IPS-18a (cell line): ENCODE measurements around the gene PDE6B.
"Not testable (repeated sequence)": the region's sequence is repeated elsewhere in the genome, so short reads cannot be mapped to it uniquely, and the experiment has no call there.

ENCODE experiments used
- H3K27ac ChIP-seq: one replicate; pipeline ENCODE4 v1.5.1; 2013; ENCODE audit warnings: low read length
- H3K27me3 ChIP-seq: one replicate; pipeline ENCODE4 v1.6.1; 2013; ENCODE audit warnings: mild to moderate bottlenecking, low read length; ENCODE audit not compliant: control insufficient read depth, insufficient read depth
- H3K36me3 ChIP-seq: one replicate; pipeline ENCODE4 v1.6.1; 2013; ENCODE audit warnings: low read depth, low read length; ENCODE audit not compliant: control insufficient read depth
- H3K4me1 ChIP-seq: one replicate; pipeline ENCODE4 v1.6.1; 2013; ENCODE audit warnings: low read depth, low read length; ENCODE audit not compliant: control insufficient read depth
- H3K4me3 ChIP-seq: one replicate; pipeline ENCODE4 v1.5.1; 2013; ENCODE audit warnings: low read length
- H3K9ac ChIP-seq: one replicate; pipeline ENCODE4 v1.6.1; 2013; ENCODE audit warnings: mild to moderate bottlenecking, low read length, moderate library complexity
- H3K9me3 ChIP-seq: one replicate; pipeline ENCODE4 v1.6.1; 2013; ENCODE audit warnings: low read depth, low read length; ENCODE audit not compliant: control insufficient read depth

Gene PDE6B

GRCh38 chr4:665751-666435 is 40.5 kb downstream of the PDE6B start:
- H3K36me3 ChIP-seq: no peaks in the 10 kb centered on the region
- no peak overlapping the region for H3K27ac ChIP-seq
- H3K9me3 ChIP-seq: no peaks in the 10 kb centered on the region
- H3K27me3 ChIP-seq: no peaks in the 10 kb centered on the region
- H3K4me1 ChIP-seq: no peaks in the 10 kb centered on the region
- no peak overlapping the region for H3K9ac ChIP-seq
- no peak overlapping the region for H3K4me3 ChIP-seq

- Histone ChIP-seq H3K27ac (no peak overlapping the region), H3K9me3 (no peaks in the 10 kb centered on the region), H3K4me3 (no peak overlapping the region), H3K36me3 (peaks cover 2% of the 10 kb centered on the region), H3K27me3 (no peaks in the 10 kb centered on the region), H3K9ac (no peak overlapping the region), H3K4me1 (no peaks in the 10 kb centered on the region)
Measured at GRCh38 chr4:666436-666810, 41.0 kb downstream of the PDE6B start.

GRCh38 chr4:666822-667544 is 41.6 kb downstream of the PDE6B start:
- Histone ChIP-seq H3K9ac (no peak overlapping the region), H3K9me3 (no peaks in the 10 kb centered on the region), H3K27ac (no peak overlapping the region), H3K4me3 (no peak overlapping the region), H3K36me3 (peaks cover 7% of the 10 kb centered on the region), H3K27me3 (no peaks in the 10 kb centered on the region), H3K4me1 (no peaks in the 10 kb centered on the region)

GRCh38 chr4:667545-667925 is 42.2 kb downstream of the PDE6B start:
- Histone ChIP-seq H3K9ac (no peak overlapping the region), H3K9me3 (no peaks in the 10 kb centered on the region)

GRCh38 chr4:668219-668618 is 42.8 kb downstream of the PDE6B start:
- not testable (repeated sequence) for H3K4me3 ChIP-seq, H3K4me1 ChIP-seq, H3K27me3 ChIP-seq, H3K27ac ChIP-seq, H3K9ac ChIP-seq, H3K9me3 ChIP-seq
- peaks cover 14% of the 10 kb centered on the region for H3K36me3 ChIP-seq

More at GRCh38 chr4:667545-667925, 42.2 kb downstream of the PDE6B start:
- no peak overlapping the region for H3K27ac ChIP-seq
- no peak overlapping the region for H3K4me3 ChIP-seq
- H3K27me3 ChIP-seq: no peaks in the 10 kb centered on the region
- H3K36me3 ChIP-seq: peaks cover 13% of the 10 kb centered on the region
- no peaks in the 10 kb centered on the region for H3K4me1 ChIP-seq

GRCh38 chr4:669806-670559 is 44.6 kb downstream of the PDE6B start:
- H3K27ac ChIP-seq, H3K9ac ChIP-seq, H3K9me3 ChIP-seq, H3K4me1 ChIP-seq, H3K27me3 ChIP-seq, H3K4me3 ChIP-seq: not testable (repeated sequence)
- peaks cover 14% of the 10 kb centered on the region for H3K36me3 ChIP-seq

- Histone ChIP-seq H3K4me1 (no peaks in the 10 kb centered on the region), H3K4me3 (no peak overlapping the region), H3K9ac (no peak overlapping the region), H3K27me3 (no peaks in the 10 kb centered on the region), H3K9me3 (no peaks in the 10 kb centered on the region), H3K27ac (no peak overlapping the region), H3K36me3 (peaks cover 14% of the 10 kb centered on the region)
Measured at GRCh38 chr4:671769-672168, 46.4 kb downstream of the PDE6B start.

GRCh38 chr4:673349-674091 is 48.1 kb downstream of the PDE6B start:
- Histone ChIP-seq H3K27me3 (no peaks in the 10 kb centered on the region), H3K9ac (peak overlapping the region; percentile 84), H3K4me3 (peak overlapping the region; percentile 78), H3K4me1 (no peaks in the 10 kb centered on the region), H3K36me3 (peaks cover 14% of the 10 kb centered on the region), H3K27ac (peak overlapping the region; percentile 50), H3K9me3 (no peaks in the 10 kb centered on the region)

GRCh38 chr4:674172-675035 is 49.0 kb downstream of the PDE6B start, which contains the start of the genes ATP5ME and MYL5:
TSS of gene ATP5ME (minus strand) at chr4:674276. CDS start at chr4:674247, 29 bp downstream.
TSS of gene MYL5 (plus strand) at chr4:674542. CDS start at chr4:678027, 3,485 bp downstream.
- Histone ChIP-seq H3K9ac (peak within 1 kb of the TSS; percentile 84), H3K27ac (peak within 1 kb of the TSS; percentile 50), H3K36me3 (peaks cover 14% of the 10 kb centered on the region), H3K9me3 (no peaks in the 10 kb centered on the region), H3K27me3 (no peaks in the 10 kb centered on the region), H3K4me1 (no peaks in the 10 kb centered on the region), H3K4me3 (peak within 1 kb of the TSS; percentile 80)

GRCh38 chr4:675036-675882 is 49.9 kb downstream of the PDE6B start:
- H3K36me3 ChIP-seq: peaks cover 14% of the 10 kb centered on the region
- H3K9me3 ChIP-seq: no peaks in the 10 kb centered on the region
- no peaks in the 10 kb centered on the region for H3K27me3 ChIP-seq
- H3K4me3 ChIP-seq: peak overlapping the region; percentile 80
- no peak overlapping the region for H3K27ac ChIP-seq
- no peaks in the 10 kb centered on the region for H3K4me1 ChIP-seq
- H3K9ac ChIP-seq: peak overlapping the region; percentile 72
